HUES64 (cell line): Measurements from ENCODE around the gene PEX16.

ENCODE experiments used
- H3K27ac ChIP-seq: 2 replicates; pipeline ENCODE4 v1.7.0; 2013; ENCODE audit warnings: low read depth, low read length, inconsistent platforms
- H3K27me3 ChIP-seq: 2 replicates; pipeline ENCODE4 v1.6.1; 2013; ENCODE audit warnings: mild to moderate bottlenecking, low read length; ENCODE audit not compliant: insufficient read depth
- H3K36me3 ChIP-seq: 2 replicates; pipeline ENCODE4 v1.6.1; 2013; ENCODE audit warnings: mild to moderate bottlenecking, low read length; ENCODE audit not compliant: insufficient read depth
- H3K4me1 ChIP-seq: 2 replicates; pipeline ENCODE4 v1.6.1; 2013; ENCODE audit warnings: mild to moderate bottlenecking, low read length, moderate library complexity; ENCODE audit not compliant: insufficient read depth
- H3K4me3 ChIP-seq: 2 replicates; pipeline ENCODE4 v1.5.1; 2013; ENCODE audit warnings: mild to moderate bottlenecking, low read length, moderate library complexity
- H3K9ac ChIP-seq: 2 replicates; pipeline ENCODE4 v1.6.1; 2013; ENCODE audit warnings: mild to moderate bottlenecking, low read depth, low read length
- H3K9me3 ChIP-seq: 2 replicates; pipeline ENCODE4 v1.6.1; 2013; ENCODE audit warnings: low read depth, low read length; ENCODE audit not compliant: insufficient read depth
- WGBS: fragments of 150-250, 120-280 bp; methylation state at CpG from one replicate; pipeline ENCODE4 v1.1.7; 2013; ENCODE audit warnings: missing lambda C conversion rate; 5-methylcytosine and 5-hydroxymethylcytosine counted together

The PEX16 gene

GRCh38 chr11:45922425-45923082, 4.9 kb upstream of the PEX16 start, which contains the start of gene LARGE2:
LARGE2 (plus strand) TSS chr11:45922656; CDS start chr11:45922883, 227 bp downstream.
- H3K36me3 ChIP-seq, result peaks cover 26% of the 10 kb centered on the region; the same call in 1 of the 2 replicates
- peak within 1 kb of the TSS; percentile 80; the same call in 1 of the 2 replicates for H3K27ac ChIP-seq
- H3K4me3 ChIP-seq, result peak within 1 kb of the TSS; percentile 66
- peak within 1 kb of the TSS; percentile 71 for H3K9ac ChIP-seq
- WGBS, result under 1% methylated on average over 73 of the region's 73 CpGs
- peaks cover 22% of the 10 kb centered on the region for H3K27me3 ChIP-seq
- H3K4me1 ChIP-seq, result peaks cover 10% of the 10 kb centered on the region; the same call in 1 of the 2 replicates
- no peaks in the 10 kb centered on the region for H3K9me3 ChIP-seq

GRCh38 chr11:45921561-45922424, 4.1 kb upstream of the PEX16 start:
- H3K9me3 ChIP-seq, result no peaks in the 10 kb centered on the region
- H3K9ac ChIP-seq, result peak overlapping the region; percentile 71; the same call in 1 of the 2 replicates
- peaks cover 10% of the 10 kb centered on the region; the same call in 1 of the 2 replicates for H3K4me1 ChIP-seq
- peak overlapping the region; percentile 80; the same call in 1 of the 2 replicates for H3K27ac ChIP-seq
- WGBS, result 2% methylated on average over 54 of the region's 54 CpGs
- peak overlapping the region; percentile 66 for H3K4me3 ChIP-seq
- H3K27me3 ChIP-seq, result peaks cover 22% of the 10 kb centered on the region
- H3K36me3 ChIP-seq, result peaks cover 19% of the 10 kb centered on the region; the same call in 1 of the 2 replicates

- H3K9me3 ChIP-seq, result no peaks in the 10 kb centered on the region
- peak overlapping the region; percentile 66 for H3K4me3 ChIP-seq
- H3K36me3 ChIP-seq, result peaks cover 10% of the 10 kb centered on the region; the same call in 1 of the 2 replicates
- H3K4me1 ChIP-seq, result peaks cover 10% of the 10 kb centered on the region; the same call in 1 of the 2 replicates
- peak overlapping the region; percentile 80; the same call in 1 of the 2 replicates for H3K27ac ChIP-seq
- WGBS, result 86% methylated on average over 6 of the region's 6 CpGs
- no peak overlapping the region for H3K9ac ChIP-seq
- H3K27me3 ChIP-seq, result peaks cover 22% of the 10 kb centered on the region
These were observed 3.1 kb upstream of the PEX16 start for GRCh38 chr11:45920531-45921477.

GRCh38 chr11:45919806-45920530, 2.3 kb upstream of the PEX16 start:
- no peak overlapping the region for H3K4me3 ChIP-seq
- 70% methylated on average over 13 of the region's 13 CpGs for WGBS

GRCh38 chr11:45918962-45919675, 1.4 kb upstream of the PEX16 start:
- Histone ChIP-seq H3K36me3 (peaks cover 15% of the 10 kb centered on the region), H3K27me3 (peaks cover 22% of the 10 kb centered on the region), H3K9ac (no peak overlapping the region), H3K27ac (no peak overlapping the region), H3K9me3 (no peaks in the 10 kb centered on the region), H3K4me1 (peaks cover 10% of the 10 kb centered on the region; the same call in 1 of the 2 replicates), H3K4me3 (peak overlapping the region; percentile 99)
- WGBS, result 82% methylated on average over 7 of the region's 7 CpGs

More at GRCh38 chr11:45919806-45920530, 2.3 kb upstream of the PEX16 start:
- Histone ChIP-seq H3K36me3 (peaks cover 13% of the 10 kb centered on the region), H3K4me1 (peaks cover 10% of the 10 kb centered on the region; the same call in 1 of the 2 replicates), H3K9me3 (no peaks in the 10 kb centered on the region), H3K27ac (peak overlapping the region; percentile 65; the same call in 1 of the 2 replicates), H3K9ac (no peak overlapping the region), H3K27me3 (peaks cover 22% of the 10 kb centered on the region)

GRCh38 chr11:45918331-45918941, 759 bp upstream of the PEX16 start:
- Histone ChIP-seq H3K27me3 (peaks cover 21% of the 10 kb centered on the region), H3K27ac (peak overlapping the region; percentile 96), H3K9me3 (no peaks in the 10 kb centered on the region), H3K4me1 (peaks cover 10% of the 10 kb centered on the region; the same call in 1 of the 2 replicates), H3K4me3 (peak overlapping the region; percentile 99), H3K36me3 (peaks cover 22% of the 10 kb centered on the region), H3K9ac (peak overlapping the region; percentile 76)
- under 1% methylated on average over 36 of the region's 38 CpGs for WGBS

GRCh38 chr11:45917286-45917622, 423 bp downstream of the PEX16 start:
- no peaks in the 10 kb centered on the region for H3K9me3 ChIP-seq
- H3K4me3 ChIP-seq, result peak overlapping the region; percentile 99
- H3K27ac ChIP-seq, result peak overlapping the region; percentile 96
- H3K9ac ChIP-seq, result peak overlapping the region; percentile 76
- H3K4me1 ChIP-seq, result peaks cover 10% of the 10 kb centered on the region; the same call in 1 of the 2 replicates
- peaks cover 12% of the 10 kb centered on the region for H3K27me3 ChIP-seq
- H3K36me3 ChIP-seq, result peaks cover 29% of the 10 kb centered on the region
- WGBS, result 12% methylated on average over 12 of the region's 16 CpGs

GRCh38 chr11:45915446-45915845, 2.2 kb downstream of the PEX16 start:
- 87% methylated on average over 13 of the region's 13 CpGs for WGBS
- Histone ChIP-seq H3K9ac (no peak overlapping the region), H3K27ac (no peak overlapping the region), H3K4me3 (no peak overlapping the region), H3K9me3 (no peaks in the 10 kb centered on the region), H3K36me3 (peaks cover 32% of the 10 kb centered on the region), H3K27me3 (peaks cover 1% of the 10 kb centered on the region; the same call in 1 of the 2 replicates), H3K4me1 (0 out of 2 replicates have a peak, but pooled peaks cover 2% of the 10 kb centered on the region)

- H3K9ac ChIP-seq, result no peak overlapping the region
- no peak overlapping the region for H3K4me3 ChIP-seq
- H3K9me3 ChIP-seq, result no peaks in the 10 kb centered on the region
- 91% methylated on average over 22 of the region's 22 CpGs for WGBS
- H3K27me3 ChIP-seq, result no peaks in the 10 kb centered on the region
- H3K4me1 ChIP-seq, result no peaks in the 10 kb centered on the region
- H3K36me3 ChIP-seq, result peaks cover 38% of the 10 kb centered on the region
- no peak overlapping the region for H3K27ac ChIP-seq
These were observed 3.6 kb downstream of the PEX16 start for GRCh38 chr11:45913942-45914635.
